HepG2 (cell line): ENCODE results near the gene DNAH8. TPM values are rescaled to one million over a fixed set of nuclear protein-coding genes. Genes with fewer than 3 reads are reported as not detected.

Source experiments
- ATAC-seq: fragments of 200-7000 bp; cut with Tn5 transposase; 3 replicates; pipeline ENCODE4 v1.9.1; 2020; ENCODE audit warnings: mild to moderate bottlenecking, moderate library complexity
- BruUV-seq: library from RNA; stranded (reverse); fragments of 400-500 nt; replicated peaks from 2 replicates; lab custom pipeline; 2021; lab: Mats Ljungman, UMichigan
- CTCF ChIA-PET: fragments of 300-600 bp; formaldehyde crosslinking; extraction: SDS; loops from one replicate; lab custom pipeline; 2021; ENCODE audit warnings: low total read pairs, inconsistent platforms, low intra/inter-chr PET ratio; lab: Yijun Ruan, JAX
- POLR2A ChIA-PET: fragments of 350-600 bp; sonication (Branson Sonifier 250); formaldehyde crosslinking; loops from one replicate; lab custom pipeline; 2020; ENCODE audit warnings: antibody characterized with exemption, inconsistent platforms; lab: Yijun Ruan, JAX
- DNase-seq: peaks from one replicate; pipeline ENCODE4 v3.0.0-alpha.2; 2015; ENCODE audit warnings: low spot score
- FAIRE-seq: peaks from 3 replicates; lab custom pipeline; 2011; peaks lifted over from hg19 to GRCh38; lab: Jason Lieb, UNC
- H2AFZ ChIP-seq: one replicate; pipeline ENCODE4 v1.6.1; 2011; ENCODE audit warnings: low read length, inconsistent platforms
- H3K27ac ChIP-seq: fragments of 300-600 bp; 3 replicates; pipeline ENCODE4 v1.8.0; 2011; ENCODE audit warnings: mixed run types, mild to moderate bottlenecking, mixed read lengths, low read length, inconsistent platforms; ENCODE audit not compliant: insufficient read depth; ENCODE audit errors: extremely low read length
- H3K27me3 ChIP-seq, 2 experiments: fragments of 200-600 bp in 1 of 2; 2 replicates in 1 of 2; 3 replicates in 1 of 2; pipeline versions ENCODE4 v1.6.0 to v1.8.0; 2011; ENCODE audit warnings: low read length in 2 of 2, mild to moderate bottlenecking in 2 of 2, moderate library complexity in 2 of 2, inconsistent platforms in 1 of 2; ENCODE audit not compliant: insufficient read depth in 2 of 2, control insufficient read depth in 1 of 2
- H3K36me3 ChIP-seq, 2 experiments: fragments of 200-600 bp in 1 of 2; replicated peaks in 1 of 2; 2 replicates in 1 of 2; 3 replicates in 1 of 2; pipeline versions ENCODE4 v1.5.1 to v1.8.0; 2011; ENCODE audit warnings: low read length in 2 of 2, inconsistent platforms in 1 of 2; ENCODE audit not compliant: insufficient read depth in 2 of 2, control insufficient read depth in 1 of 2
- H3K4me1 ChIP-seq: 2 replicates; pipeline ENCODE4 v1.5.1; 2012; ENCODE audit warnings: low read length, inconsistent platforms; ENCODE audit not compliant: insufficient read depth
- H3K4me2 ChIP-seq: 2 replicates; pipeline ENCODE4 v1.6.0; 2011; ENCODE audit warnings: low read depth, low read length, inconsistent platforms
- H3K4me3 ChIP-seq, 3 experiments: fragments of 200-600 bp in 1 of 3; sonication (generic), shearing (Covaris generic) in 1 of 3; replicated peaks in 1 of 3; 2 replicates each; pipeline ENCODE4 v1.5.1; 2011 to 2016; ENCODE audit warnings: low read length in 3 of 3, inconsistent platforms in 2 of 3, low read depth in 2 of 3, mild to moderate bottlenecking in 2 of 3, control low read depth in 1 of 3, mixed read lengths in 1 of 3; ENCODE audit not compliant: insufficient read depth in 1 of 3
- H3K79me2 ChIP-seq: one replicate; pipeline ENCODE4 v1.6.1; 2011; ENCODE audit warnings: low read length, inconsistent platforms; ENCODE audit not compliant: insufficient read depth
- H3K9ac ChIP-seq: 2 replicates; pipeline ENCODE4 v1.6.0; 2011; ENCODE audit warnings: mild to moderate bottlenecking, low read depth, low read length, inconsistent platforms; ENCODE audit not compliant: insufficient read depth
- H3K9me3 ChIP-seq: 2 replicates; pipeline ENCODE4 v1.5.1; 2012; ENCODE audit warnings: mild to moderate bottlenecking, low read length
- H4K20me1 ChIP-seq: 2 replicates; pipeline ENCODE4 v1.6.0; 2011; ENCODE audit warnings: inconsistent platforms, mild to moderate bottlenecking, low read length, moderate library complexity; ENCODE audit not compliant: insufficient read depth
- AKAP8 ChIP-seq: sonication (generic); formaldehyde crosslinking; IDR thresholded peaks from 2 replicates; pipeline ENCODE4 v1.5.1; 2020; ENCODE audit warnings: mild to moderate bottlenecking, missing genetic modification reagents
- HOXA9 ChIP-seq: sonication (generic); formaldehyde crosslinking; IDR thresholded peaks from 2 replicates; pipeline ENCODE4 v1.8.1; 2022; ENCODE audit warnings: missing genetic modification reagents, mild to moderate bottlenecking, moderate library complexity, borderline replicate concordance
- KDM1A ChIP-seq: IDR thresholded peaks from 2 replicates; pipeline ENCODE4 v1.6.1; 2016; ENCODE audit warnings: missing compliant biosample characterization
- LCORL ChIP-seq, 2 experiments: fragments of 450-650 bp in 1 of 2; sonication (generic) in 1 of 2; formaldehyde crosslinking in 1 of 2; IDR thresholded peaks; 2 replicates each; pipeline versions ENCODE4 v1.5.0 to v1.6.1; 2017 to 2020; ENCODE audit warnings: antibody characterized with exemption in 1 of 2, missing genetic modification reagents in 1 of 2
- RFXANK ChIP-seq: IDR thresholded peaks from 2 replicates; pipeline ENCODE4 v1.6.1; 2016
- SNAI1 ChIP-seq: sonication (generic); formaldehyde crosslinking; IDR thresholded peaks from 2 replicates; pipeline ENCODE4 v1.5.0; 2020; ENCODE audit warnings: mild to moderate bottlenecking, missing genetic modification reagents, borderline replicate concordance
- WIZ ChIP-seq: sonication (generic); formaldehyde crosslinking; IDR thresholded peaks from 2 replicates; pipeline ENCODE4 v1.5.1; 2020; ENCODE audit warnings: mild to moderate bottlenecking, missing genetic modification reagents
- ZFP82 ChIP-seq: sonication (generic); formaldehyde crosslinking; IDR thresholded peaks from 2 replicates; pipeline ENCODE4 v1.5.1; 2020; ENCODE audit warnings: mild to moderate bottlenecking, missing genetic modification reagents, borderline replicate concordance
- ZNF235 ChIP-seq: sonication (generic); formaldehyde crosslinking; IDR thresholded peaks from 2 replicates; pipeline ENCODE4 v1.8.1; 2023; ENCODE audit warnings: mild to moderate bottlenecking, missing genetic modification reagents, borderline replicate concordance
- ZNF839 ChIP-seq: sonication (generic); formaldehyde crosslinking; IDR thresholded peaks from 2 replicates; pipeline ENCODE4 v1.4.0; 2020; ENCODE audit warnings: missing genetic modification reagents, mild to moderate bottlenecking, borderline replicate concordance
- WGBS: methylation state at CpG from one replicate; pipeline ENCODE4 v1.1.6; 2017; ENCODE audit warnings: low lambda C conversion rate; 5-methylcytosine and 5-hydroxymethylcytosine counted together
- in situ Hi-C: cut with HindIII; loops from 2 replicates; pipeline ENCODE4 v1.10.0; 2017; ENCODE audit warnings: low pct_unique_long_range_greater_than_20kb; ENCODE audit not compliant: extremely low pct_ligation_motif_present
- intact Hi-C: fragments of 100-400 bp; cut with micrococcal nuclease; formaldehyde crosslinking; loops from one replicate; pipeline ENCODE4 v1.10.0; 2022; ENCODE audit not compliant: unreplicated experiment
- polyA plus RNA-seq, 8 experiments: library from polyadenylated mRNA; depleted of rRNA in 3 of 8; stranded (reverse) in 7 of 8; unstranded in 1 of 8; fragments of >200 nt; fragmentation: Illumina TruSeq in 4 of 8; extraction: Trizol in 4 of 8; gene quantifications; 2 replicates each; pipeline versions ENCODE4 v1.2.1 to v1.2.3, GENCODE V29; 2011 to 2016; ENCODE audit warnings: low read depth in 4 of 8, missing spikeins in 1 of 8, mixed read lengths in 1 of 8; ENCODE audit not compliant: insufficient read depth in 1 of 8
- total RNA-seq, 5 experiments: library from RNA; depleted of rRNA; stranded (reverse); fragments of >200 nt; fragmentation: Illumina TruSeq; extraction: Trizol; gene quantifications; 2 replicates each; pipeline ENCODE4 v1.2.3, GENCODE V29; 2016; ENCODE audit warnings: low read depth in 1 of 5
- TF ChIP-seq, protein P1 (sequence below): sonication (generic); formaldehyde crosslinking; IDR thresholded peaks from 2 replicates; pipeline ENCODE4 v1.8.1; 2023; ENCODE audit warnings: mild to moderate bottlenecking, missing genetic modification reagents, borderline replicate concordance
- TF ChIP-seq, protein P2 (sequence below): sonication (generic); formaldehyde crosslinking; IDR thresholded peaks from 2 replicates; pipeline ENCODE4 v1.5.0; 2020; ENCODE audit warnings: mild to moderate bottlenecking, low read depth, missing genetic modification reagents, borderline replicate concordance
- TF ChIP-seq, protein P3 (sequence below): sonication (generic); formaldehyde crosslinking; IDR thresholded peaks from 2 replicates; pipeline ENCODE4 v1.4.0; 2020; ENCODE audit warnings: missing genetic modification reagents
- TF ChIP-seq, protein P4 (sequence below): sonication (generic); formaldehyde crosslinking; IDR thresholded peaks from 2 replicates; pipeline ENCODE4 v1.5.1; 2020; ENCODE audit warnings: mild to moderate bottlenecking, missing genetic modification reagents, borderline replicate concordance
- TF ChIP-seq, protein P5 (sequence below): fragments of 450-650 bp; IDR thresholded peaks from 2 replicates; pipeline ENCODE4 v1.6.1; 2017

The DNAH8 gene
- total and polyA plus RNA-seq, 2 of the 13 experiments (the other 11 are each of a cell fraction or from before 2014, with no cell fraction given): not detected

DNA sequence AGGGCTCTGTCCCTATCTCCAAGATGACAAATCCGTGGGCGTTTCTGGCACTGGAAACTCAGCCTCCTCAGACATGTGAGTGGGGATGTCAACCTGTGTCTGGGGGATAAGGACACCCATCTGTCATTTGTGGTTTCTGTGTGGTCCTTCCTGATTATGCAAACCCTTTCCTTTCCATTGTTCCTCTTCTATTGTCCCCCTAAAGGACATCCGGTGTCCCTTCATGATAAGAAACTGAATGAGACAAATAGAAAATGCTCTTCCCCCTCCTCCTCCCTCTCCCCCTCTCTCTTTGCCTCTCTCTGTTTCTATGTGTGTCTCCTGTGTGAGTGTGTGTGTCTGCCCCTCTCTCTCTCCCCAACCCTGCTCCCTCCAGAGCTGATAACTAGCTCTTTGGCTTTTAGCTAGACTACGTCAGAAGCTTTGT lies 322.0 kb downstream of the DNAH8 start (continued):
- TF ChIP-seq, protein P1, sequence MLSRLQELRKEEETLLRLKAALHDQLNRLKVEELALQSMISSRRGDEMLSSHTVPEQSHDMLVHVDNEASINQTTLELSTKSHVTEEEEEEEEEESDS (CRISPR knock-in tag): no peak

DNA sequence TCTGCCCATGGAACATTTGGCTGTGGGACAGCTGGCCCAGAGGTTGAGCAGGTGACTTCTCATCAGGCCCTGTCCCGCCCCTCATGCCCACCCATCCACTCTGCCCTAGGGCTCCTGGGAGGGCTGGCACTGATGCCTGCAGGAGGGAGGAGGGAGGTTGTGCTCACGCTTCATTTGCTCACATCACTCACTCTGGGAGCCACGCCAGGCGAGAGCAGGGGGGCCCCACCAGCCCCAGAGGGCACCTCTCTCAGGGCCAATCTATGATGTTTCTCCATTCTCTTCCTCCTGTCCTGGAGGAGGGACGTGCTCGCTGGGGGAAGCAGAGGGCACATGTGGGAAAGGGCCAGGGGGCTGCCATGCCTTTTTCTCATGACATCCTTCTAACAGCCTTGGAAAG lies 322.6 kb downstream of the DNAH8 start:
- H3K27me3 ChIP-seq: peaks cover 6 to 39% of the 10 kb centered on the region in 2 experiments
- intact Hi-C loops: loop anchor here (5.0 kb wide), 1 partner anchor 395 kb away; no protein-coding TSS in a partner anchor
- FAIRE-seq: no peak

More for the DNA sequence above, 322.6 kb downstream of the DNAH8 start:
- no peak overlapping the region for H3K9ac ChIP-seq
- H3K27ac ChIP-seq: no peak overlapping the region
- no peaks in the 10 kb centered on the region for H3K9me3 ChIP-seq
- ChIA-PET CTCF (no interaction called here), POLR2A (no interaction called here)
- no peaks in the 10 kb centered on the region for H3K79me2 ChIP-seq
- no peak for TF ChIP-seq RFXANK (CRISPR knock-in tag)
- no peak for TF ChIP-seq ZNF235 (CRISPR knock-in tag)
- no peak for TF ChIP-seq WIZ (CRISPR knock-in tag)
- TF ChIP-seq KDM1A (CRISPR knock-in tag): no peak
- TF ChIP-seq, protein P2, sequence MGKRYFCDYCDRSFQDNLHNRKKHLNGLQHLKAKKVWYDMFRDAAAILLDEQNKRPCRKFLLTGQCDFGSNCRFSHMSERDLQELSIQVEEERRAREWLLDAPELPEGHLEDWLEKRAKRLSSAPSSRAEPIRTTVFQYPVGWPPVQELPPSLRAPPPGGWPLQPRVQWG: no peak
- TF ChIP-seq, protein P3, sequence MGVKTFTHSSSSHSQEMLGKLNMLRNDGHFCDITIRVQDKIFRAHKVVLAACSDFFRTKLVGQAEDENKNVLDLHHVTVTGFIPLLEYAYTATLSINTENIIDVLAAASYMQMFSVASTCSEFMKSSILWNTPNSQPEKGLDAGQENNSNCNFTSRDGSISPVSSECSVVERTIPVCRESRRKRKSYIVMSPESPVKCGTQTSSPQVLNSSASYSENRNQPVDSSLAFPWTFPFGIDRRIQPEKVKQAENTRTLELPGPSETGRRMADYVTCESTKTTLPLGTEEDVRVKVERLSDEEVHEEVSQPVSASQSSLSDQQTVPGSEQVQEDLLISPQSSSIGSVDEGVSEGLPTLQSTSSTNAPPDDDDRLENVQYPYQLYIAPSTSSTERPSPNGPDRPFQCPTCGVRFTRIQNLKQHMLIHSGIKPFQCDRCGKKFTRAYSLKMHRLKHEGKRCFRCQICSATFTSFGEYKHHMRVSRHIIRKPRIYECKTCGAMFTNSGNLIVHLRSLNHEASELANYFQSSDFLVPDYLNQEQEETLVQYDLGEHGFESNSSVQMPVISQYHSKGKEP (CRISPR knock-in tag): no peak
- no peak for TF ChIP-seq SNAI1 (CRISPR knock-in tag)
- TF ChIP-seq LCORL (IDR thresholded peaks at IDR 0.05): no peak
- TF ChIP-seq LCORL (CRISPR knock-in tag; IDR thresholded peaks at IDR 0.05): no peak
- no peak for TF ChIP-seq AKAP8 (CRISPR knock-in tag)
- TF ChIP-seq HOXA9: no peak
- TF ChIP-seq ZFP82: no peak
- TF ChIP-seq, protein P4, sequence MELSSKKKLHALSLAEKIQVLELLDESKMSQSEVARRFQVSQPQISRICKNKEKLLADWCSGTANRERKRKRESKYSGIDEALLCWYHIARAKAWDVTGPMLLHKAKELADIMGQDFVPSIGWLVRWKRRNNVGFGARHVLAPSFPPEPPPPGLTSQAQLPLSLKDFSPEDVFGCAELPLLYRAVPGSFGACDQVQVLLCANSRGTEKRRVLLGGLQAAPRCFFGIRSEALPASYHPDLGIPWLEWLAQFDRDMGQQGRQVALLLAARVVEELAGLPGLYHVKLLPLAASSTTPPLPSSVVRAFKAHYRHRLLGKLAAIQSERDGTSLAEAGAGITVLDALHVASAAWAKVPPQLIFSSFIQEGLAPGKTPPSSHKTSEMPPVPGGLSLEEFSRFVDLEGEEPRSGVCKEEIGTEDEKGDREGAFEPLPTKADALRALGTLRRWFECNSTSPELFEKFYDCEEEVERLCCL (CRISPR knock-in tag): no peak
- TF ChIP-seq, protein P5, sequence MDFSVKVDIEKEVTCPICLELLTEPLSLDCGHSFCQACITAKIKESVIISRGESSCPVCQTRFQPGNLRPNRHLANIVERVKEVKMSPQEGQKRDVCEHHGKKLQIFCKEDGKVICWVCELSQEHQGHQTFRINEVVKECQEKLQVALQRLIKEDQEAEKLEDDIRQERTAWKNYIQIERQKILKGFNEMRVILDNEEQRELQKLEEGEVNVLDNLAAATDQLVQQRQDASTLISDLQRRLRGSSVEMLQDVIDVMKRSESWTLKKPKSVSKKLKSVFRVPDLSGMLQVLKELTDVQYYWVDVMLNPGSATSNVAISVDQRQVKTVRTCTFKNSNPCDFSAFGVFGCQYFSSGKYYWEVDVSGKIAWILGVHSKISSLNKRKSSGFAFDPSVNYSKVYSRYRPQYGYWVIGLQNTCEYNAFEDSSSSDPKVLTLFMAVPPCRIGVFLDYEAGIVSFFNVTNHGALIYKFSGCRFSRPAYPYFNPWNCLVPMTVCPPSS: no peak
- no peak for TF ChIP-seq ZNF839 (CRISPR knock-in tag)
- BruUV-seq: no TSS peak
- H2AFZ ChIP-seq: no peak overlapping the region
- in situ Hi-C loops: no loop called here
- no peaks in the 10 kb centered on the region for H4K20me1 ChIP-seq
- H3K36me3 ChIP-seq: no peaks in the 10 kb centered on the region
- DNase-seq (no peak), ATAC-seq (no peak)
- no peak overlapping the region for H3K4me3 ChIP-seq
- no peak overlapping the region for H3K4me2 ChIP-seq
- 0% methylated on average over 6 of the region's 6 CpGs for WGBS
- no peaks in the 10 kb centered on the region for H3K4me1 ChIP-seq
